Activated CD8-positive, alpha-beta memory T cell treated with anti-CD3 and anti-CD28 coated beads for 1 hour (primary cell): Measurements from ENCODE around the gene CLEC3B.
"Not testable (repeated sequence)": the region's sequence is repeated elsewhere in the genome, so short reads cannot be mapped to it uniquely, and the experiment has no call there.

Experiments
- DNase-seq, 2 donors: peaks; one replicate each; pipeline ENCODE4 v3.0.0-alpha.2; 2020; ENCODE audit warnings: low read depth in 1 of 2; ENCODE audit errors: extremely low read depth in 1 of 2

Gene CLEC3B, protein sequence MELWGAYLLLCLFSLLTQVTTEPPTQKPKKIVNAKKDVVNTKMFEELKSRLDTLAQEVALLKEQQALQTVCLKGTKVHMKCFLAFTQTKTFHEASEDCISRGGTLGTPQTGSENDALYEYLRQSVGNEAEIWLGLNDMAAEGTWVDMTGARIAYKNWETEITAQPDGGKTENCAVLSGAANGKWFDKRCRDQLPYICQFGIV

DNA sequence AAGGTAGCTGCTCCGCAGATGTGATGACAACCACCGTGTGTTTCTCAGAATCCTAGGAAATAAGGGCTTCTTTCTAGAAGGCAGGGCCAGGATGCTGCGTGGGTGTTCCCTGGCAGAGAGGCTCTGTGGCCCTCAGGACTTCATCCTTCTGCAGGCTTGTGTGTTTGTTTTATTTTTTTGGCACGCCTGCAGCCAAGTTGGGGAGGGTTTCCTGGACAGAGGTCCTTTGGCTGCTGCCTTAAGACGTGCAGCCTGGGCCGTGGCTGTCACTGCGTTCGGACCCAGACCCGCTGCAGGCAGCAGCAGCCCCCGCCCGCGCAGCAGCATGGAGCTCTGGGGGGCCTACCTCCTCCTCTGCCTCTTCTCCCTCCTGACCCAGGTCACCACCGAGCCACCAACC, at the start of gene CLEC3B:
Gene CLEC3B, plus strand, starts transcription at position 266 of the 400 bp plus-strand sequence. Its CDS starts 60 bp downstream, at position 326.
- no peak for DNase-seq

- DNase-seq = no peak
Measured at GRCh38 chr3:44981220-44981619, 44.9 kb upstream of the CLEC3B start.

DNA sequence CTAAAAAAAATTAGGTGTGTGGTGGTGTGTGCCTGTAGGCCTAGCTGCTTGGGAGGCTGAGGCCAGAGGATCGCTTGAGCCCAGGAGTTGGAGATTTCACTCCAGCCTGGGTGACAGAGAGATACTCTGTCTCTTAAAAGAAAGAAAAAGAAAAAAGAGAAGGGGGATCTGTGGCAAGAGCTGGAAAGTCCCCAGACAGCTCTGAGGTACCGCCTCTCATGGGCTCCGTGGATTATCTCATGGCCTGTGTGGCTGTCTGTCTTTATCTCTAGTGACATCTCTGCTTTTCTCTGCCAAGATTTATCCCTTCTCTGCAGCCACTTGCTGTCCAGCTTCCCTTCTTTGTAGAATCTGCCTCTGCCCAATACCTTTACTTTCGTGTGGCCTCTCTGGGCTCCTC, 44.4 kb upstream of the CLEC3B start:
- DNase-seq = no peak

- no peak for DNase-seq
Measured at GRCh38 chr3:44982817-44983216, 43.3 kb upstream of the CLEC3B start.

- no peak for DNase-seq
Measured at GRCh38 chr3:44983484-44983941, 42.6 kb upstream of the CLEC3B start.

GRCh38 chr3:44984335-44984734, 41.8 kb upstream of the CLEC3B start:
- no peak for DNase-seq

DNA sequence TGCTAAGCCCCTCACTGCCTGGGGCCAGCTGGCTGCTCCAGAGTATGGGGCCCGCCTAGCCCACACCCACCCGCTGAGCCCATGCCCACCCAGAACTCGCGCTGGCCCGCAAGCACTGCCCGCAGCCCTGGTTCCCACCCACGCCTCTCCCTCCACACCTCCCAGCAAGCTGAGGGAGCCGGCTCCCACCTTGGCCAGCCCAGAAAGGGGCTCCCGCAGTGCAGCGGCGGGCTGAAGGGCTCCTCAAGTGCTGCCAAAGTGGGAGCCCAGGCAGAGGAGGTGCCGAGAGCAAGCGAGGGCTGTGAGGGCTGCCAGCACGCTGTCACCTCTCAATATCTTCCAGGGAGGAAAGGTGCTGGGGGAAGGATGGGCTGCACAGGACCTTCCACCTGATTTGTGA, 39.8 kb upstream of the CLEC3B start:
- not testable (repeated sequence) for DNase-seq

- DNase-seq = no peak
Measured at GRCh38 chr3:44987332-44987731, 38.8 kb upstream of the CLEC3B start.

GRCh38 chr3:44988073-44988472, 38.0 kb upstream of the CLEC3B start:
- DNase-seq = no peak

DNA sequence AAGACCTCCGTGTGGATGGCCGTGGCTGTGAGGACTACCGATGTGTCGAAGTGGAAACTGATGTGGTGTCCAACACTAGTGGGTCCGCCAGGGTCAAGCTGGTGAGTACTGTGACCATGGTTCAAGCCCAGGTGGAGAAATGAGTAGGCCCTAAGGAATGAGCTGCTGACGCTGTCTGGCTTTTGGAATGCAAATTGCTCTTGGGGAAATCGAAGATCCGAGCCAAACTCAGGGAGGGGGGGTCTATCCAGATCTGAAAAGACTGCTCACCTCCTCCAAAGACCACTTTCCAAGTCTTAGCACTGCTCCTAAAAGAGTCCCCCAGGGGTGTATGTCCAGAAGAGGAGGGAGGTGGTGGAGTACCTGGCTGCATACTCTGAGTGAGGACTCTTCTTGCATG, 37.0 kb upstream of the CLEC3B start:
- DNase-seq = no peak

GRCh38 chr3:44989636-44990373, 36.3 kb upstream of the CLEC3B start:
- no peak for DNase-seq

GRCh38 chr3:44991326-44991725, 34.8 kb upstream of the CLEC3B start:
- DNase-seq = no peak

- DNase-seq = no peak
Measured at GRCh38 chr3:44992555-44993470, 33.3 kb upstream of the CLEC3B start.

DNA sequence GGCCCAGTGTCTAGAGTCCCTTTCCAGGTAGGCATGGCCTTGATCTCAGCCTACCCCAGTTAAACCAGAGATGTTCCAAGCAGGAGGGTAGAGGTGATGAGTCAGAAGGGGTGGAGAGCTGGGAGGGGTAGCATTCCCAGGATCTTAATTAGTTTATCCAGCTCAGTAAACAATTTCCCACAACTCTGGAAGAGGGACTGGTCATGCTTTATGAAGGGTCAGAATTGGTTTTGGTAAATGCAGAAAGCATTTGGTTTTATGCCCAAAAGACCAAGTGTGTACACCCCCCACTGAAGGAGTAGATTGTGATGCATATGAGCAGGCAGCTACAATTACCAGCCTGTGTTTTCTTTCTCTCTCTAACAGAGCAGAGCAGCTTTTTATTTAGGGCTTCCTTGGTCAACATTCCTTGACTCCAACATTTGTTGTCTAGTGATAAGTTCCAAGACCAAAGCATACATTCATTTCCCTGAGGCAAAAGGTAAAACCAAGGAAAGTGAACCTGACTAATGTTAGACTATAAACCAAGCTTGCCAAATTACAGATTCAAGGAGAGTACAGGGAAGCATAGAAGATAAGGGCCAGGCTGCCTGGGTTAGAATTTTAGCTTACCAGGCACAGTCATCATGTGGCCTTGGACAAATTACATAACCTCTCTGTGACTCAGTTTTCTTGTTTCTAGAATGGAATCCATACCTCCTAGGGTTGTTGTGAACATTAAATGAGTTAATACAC, 32.5 kb upstream of the CLEC3B start:
- no peak for DNase-seq

- DNase-seq = no peak
Measured at GRCh38 chr3:44995142-44995770, 30.8 kb upstream of the CLEC3B start.

DNA sequence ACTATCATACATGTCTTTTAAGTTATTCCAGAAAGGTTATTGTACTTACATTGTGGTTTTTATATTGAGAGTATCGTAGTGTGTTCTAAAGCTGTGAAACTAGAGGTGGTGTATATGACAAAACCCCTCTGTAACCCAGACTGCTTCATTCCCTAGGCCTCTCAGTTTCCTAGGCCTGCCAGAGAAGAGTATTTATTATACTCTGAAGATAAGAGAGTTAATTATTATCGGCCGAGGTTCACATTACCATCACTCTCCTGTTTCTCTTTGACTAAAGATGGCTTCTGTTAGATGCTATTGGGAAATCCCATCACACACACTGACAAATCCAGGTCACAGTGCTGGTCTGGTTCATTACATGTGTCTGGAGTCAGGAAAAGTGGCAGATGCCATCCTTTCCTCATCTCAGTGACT, 29.5 kb upstream of the CLEC3B start:
- no peak for DNase-seq

GRCh38 chr3:44999782-45000181, 26.3 kb upstream of the CLEC3B start:
- no peak for DNase-seq

DNA sequence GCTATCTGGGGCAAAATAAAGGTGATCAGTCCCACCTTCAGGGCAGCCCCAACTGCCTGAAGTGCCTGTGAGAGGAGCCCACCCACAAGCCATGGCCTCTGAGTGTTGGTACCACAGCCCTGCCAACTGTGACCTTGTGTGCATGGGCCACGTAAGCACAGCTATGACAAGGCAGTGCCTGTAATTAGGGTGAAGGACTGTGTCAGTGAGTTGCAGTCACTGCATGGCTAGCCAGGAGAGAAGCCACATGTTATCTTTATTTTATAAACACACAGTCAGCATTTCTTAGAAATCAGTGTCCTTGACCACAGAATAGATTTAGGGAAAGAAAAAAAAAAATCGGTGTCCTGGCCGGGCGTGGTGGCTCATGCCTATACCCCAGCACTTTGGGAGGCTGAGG, 25.3 kb upstream of the CLEC3B start:
- no peak for DNase-seq

GRCh38 chr3:45001738-45002137, 24.4 kb upstream of the CLEC3B start:
- DNase-seq = no peak

DNA sequence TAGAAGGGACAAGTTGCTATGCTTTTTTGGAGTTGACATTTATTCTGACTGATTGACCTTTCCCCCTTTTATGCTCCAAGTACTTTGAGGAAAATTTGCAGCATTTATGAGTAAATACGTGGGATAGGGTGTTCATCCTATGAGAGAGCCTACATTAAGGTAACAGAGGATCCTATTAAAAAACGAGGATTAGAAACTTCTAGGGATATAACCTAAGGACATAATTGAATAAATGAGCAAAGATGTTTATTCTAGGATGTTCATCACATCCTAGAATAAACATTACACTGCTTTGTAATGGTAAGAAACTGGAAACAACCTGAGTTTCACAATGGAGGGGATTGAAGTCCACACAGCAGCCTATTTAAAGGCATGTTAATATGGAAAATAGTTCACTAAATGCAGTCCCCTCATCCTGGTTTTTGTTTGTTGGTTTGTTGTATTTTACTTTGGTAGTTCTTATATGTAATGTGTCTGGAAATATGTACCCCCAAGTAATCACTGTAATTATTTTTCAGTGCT, 23.9 kb upstream of the CLEC3B start:
- no peak for DNase-seq
